K562 (cell line): Measurements from ENCODE around the gene DPEP3. TPM values are rescaled to one million over a fixed set of nuclear protein-coding genes. Genes with fewer than 3 reads are reported as not detected.

Source experiments
- ATAC-seq: fragments of 200-7000 bp; cut with Tn5 transposase; 3 replicates; pipeline ENCODE4 v1.9.1; 2020; ENCODE audit warnings: moderate library complexity
- BruUV-seq: library from RNA; stranded (reverse); fragments of 400-500 nt; replicated peaks from 2 replicates; lab custom pipeline; 2021; lab: Mats Ljungman, UMichigan
- CTCF ChIA-PET: fragments of 300-600 bp; formaldehyde crosslinking; extraction: SDS; loops from one replicate; lab custom pipeline; 2021; ENCODE audit warnings: low intra/inter-chr PET ratio; lab: Yijun Ruan, JAX
- POLR2A ChIA-PET: fragments of 300-600, 350-650 bp; sonication (Branson Sonifier 250); formaldehyde crosslinking; extraction: SDS; loops from one replicate; lab custom pipeline; 2021; ENCODE audit warnings: antibody characterized with exemption, inconsistent platforms; lab: Yijun Ruan, JAX
- DNase-seq, 4 experiments: peaks; one replicate each; pipeline versions ENCODE4 v3.0.0 to v3.0.0-alpha.2; 2011 to 2018; ENCODE audit warnings: low spot score in 3 of 4, mixed read lengths in 3 of 4; ENCODE audit errors: extremely low read depth in 1 of 4
- FAIRE-seq: peaks from 2 replicates; lab custom pipeline; 2011; peaks lifted over from hg19 to GRCh38; lab: Jason Lieb, UNC
- H2AFZ ChIP-seq: 2 replicates; pipeline ENCODE4 v1.6.0; 2011; ENCODE audit warnings: low read depth, low read length, control low read depth, inconsistent platforms
- H3K27ac ChIP-seq: fragments of 200-600 bp; 3 replicates; pipeline ENCODE4 v1.8.0; 2011; ENCODE audit warnings: low read depth, mild to moderate bottlenecking, control low read depth, inconsistent platforms, low read length, moderate library complexity, mixed read lengths; ENCODE audit errors: extremely low read depth
- H3K27me3 ChIP-seq, 2 experiments: fragments of 300-600 bp in 1 of 2; 2 replicates in 1 of 2; 3 replicates in 1 of 2; pipeline versions ENCODE4 v1.6.0 to v1.8.0; 2011; ENCODE audit warnings: inconsistent platforms in 2 of 2, low read length in 2 of 2, mild to moderate bottlenecking in 1 of 2, mixed read lengths in 1 of 2, moderate library complexity in 1 of 2; ENCODE audit not compliant: control insufficient read depth in 2 of 2, insufficient read depth in 2 of 2
- H3K36me3 ChIP-seq: fragments of 300-600 bp; 3 replicates; pipeline ENCODE4 v1.8.0; 2011; ENCODE audit warnings: mild to moderate bottlenecking, low read length, inconsistent platforms; ENCODE audit not compliant: control insufficient read depth, insufficient read depth
- H3K4me1 ChIP-seq, 2 experiments: fragments of 200-600 bp in 1 of 2; replicated peaks in 1 of 2; 2 replicates in 1 of 2; 3 replicates in 1 of 2; pipeline versions ENCODE4 v1.5.1 to v1.8.0; 2011; ENCODE audit warnings: inconsistent platforms in 2 of 2, low read length in 2 of 2, mild to moderate bottlenecking in 1 of 2, mixed read lengths in 1 of 2, moderate library complexity in 1 of 2; ENCODE audit not compliant: control insufficient read depth in 2 of 2, insufficient read depth in 2 of 2
- H3K4me2 ChIP-seq: 2 replicates; pipeline ENCODE4 v1.6.1; 2011; ENCODE audit warnings: low read length, control low read depth, inconsistent platforms, mixed read lengths; ENCODE audit not compliant: insufficient read depth
- H3K4me3 ChIP-seq: fragments of 200-600 bp; sonication (generic), shearing (Covaris generic); 2 replicates; pipeline ENCODE4 v1.5.1; 2016; ENCODE audit warnings: control low read depth, inconsistent platforms
- H3K79me2 ChIP-seq: fragments of 200-600 bp; 3 replicates; pipeline ENCODE4 v1.8.0; 2011; ENCODE audit warnings: low read length, inconsistent platforms; ENCODE audit not compliant: control insufficient read depth, insufficient read depth
- H3K9ac ChIP-seq, 2 experiments: 2 replicates each; pipeline versions ENCODE4 v1.6.0 to v1.6.1; 2011; ENCODE audit warnings: low read depth in 2 of 2, low read length in 2 of 2, control low read depth in 1 of 2, inconsistent platforms in 1 of 2, mild to moderate bottlenecking in 1 of 2, mixed read lengths in 1 of 2; ENCODE audit not compliant: insufficient read depth in 1 of 2
- H3K9me1 ChIP-seq: one replicate; pipeline ENCODE4 v1.6.0; 2011; ENCODE audit warnings: inconsistent platforms, mild to moderate bottlenecking, low read length, moderate library complexity; ENCODE audit not compliant: control insufficient read depth, insufficient read depth
- H3K9me3 ChIP-seq: replicated peaks from 2 replicates; pipeline ENCODE4 v1.5.1; 2011; ENCODE audit warnings: low read depth, low read length, inconsistent platforms; ENCODE audit not compliant: control insufficient read depth, insufficient read depth
- H4K20me1 ChIP-seq: replicated peaks from 2 replicates; pipeline ENCODE4 v1.6.1; 2011; ENCODE audit warnings: low read length, inconsistent platforms, mixed read lengths; ENCODE audit not compliant: control insufficient read depth, insufficient read depth
- CHCHD3 ChIP-seq: fragments of 250-450 bp; sonication (Bioruptor Pico); IDR thresholded peaks from 2 replicates; pipeline ENCODE4 v2.1.2; 2022; ENCODE audit warnings: mild to moderate bottlenecking
- MTA2 ChIP-seq: fragments of 450-650 bp; IDR thresholded peaks from 2 replicates; pipeline ENCODE4 v1.6.1; 2016; ENCODE audit warnings: low read depth
- NFATC3 ChIP-seq: fragments of 450-650 bp; IDR thresholded peaks from 2 replicates; pipeline ENCODE4 v1.6.1; 2017; ENCODE audit warnings: mild to moderate bottlenecking
- UBTF ChIP-seq, 2 experiments: IDR thresholded peaks; 2 replicates each; pipeline ENCODE4 v1.6.1; 2012; ENCODE audit warnings: improper control_type of control experiment in 2 of 2, low read depth in 2 of 2, low read length in 2 of 2, borderline replicate concordance in 1 of 2
- ZNF407 ChIP-seq: fragments of 450-650 bp; IDR thresholded peaks from 2 replicates; pipeline ENCODE4 v1.6.1; 2016; ENCODE audit warnings: low read depth
- WGBS: fragments of 100-300 bp; shearing (Covaris generic); methylation state at CpG from one replicate; pipeline ENCODE4 v1.1.6; 2016; ENCODE audit warnings: low coverage, mixed read lengths; ENCODE audit not compliant: insufficient coverage; ENCODE audit errors: missing lambda C conversion rate; 5-methylcytosine and 5-hydroxymethylcytosine counted together
- in situ Hi-C: fragments of 300-500 bp; cut with MboI; formaldehyde crosslinking; loops from 4 replicates; pipeline ENCODE4 v1.15.0; 2018; ENCODE audit warnings: inconsistent platforms, mixed read lengths
- intact Hi-C: fragments of 100-400 bp; cut with micrococcal nuclease; formaldehyde crosslinking; loops from 2 replicates; pipeline ENCODE4 v1.14.2; 2022
- polyA plus RNA-seq, 8 experiments: library from polyadenylated mRNA; depleted of rRNA in 4 of 8; stranded (reverse) in 5 of 8; unstranded in 3 of 8; fragments of >200 nt; fragmentation: Nextera tagmentation in 2 of 8; fragmentation: Illumina TruSeq in 1 of 8; extraction: Ambion mirVana in 2 of 8; extraction: Trizol in 1 of 8; gene quantifications; 2 replicates each; pipeline versions ENCODE4 v1.2.1 to v1.2.3, GENCODE V29; 2011 to 2014; ENCODE audit warnings: inconsistent platforms in 1 of 8, missing spikeins in 1 of 8
- total RNA-seq, 7 experiments: library from RNA; depleted of rRNA in 6 of 7; stranded (reverse); fragments of >200 nt in 6 of 7; fragmentation: Illumina TruSeq in 2 of 7; extraction: Trizol in 2 of 7; gene quantifications; 2 replicates each; pipeline versions ENCODE4 v1.2.1 to v1.2.3, GENCODE V29; 2011 to 2021; ENCODE audit warnings: low replicate concordance in 1 of 7

Gene DPEP3
- total and polyA plus RNA-seq, 9 of the 15 experiments (the other 6 are each of a cell fraction or from before 2014, with no cell fraction given): not detected

GRCh38 chr16:67966549-67967182 is 13.6 kb downstream of the DPEP3 start (continued):
- TF ChIP-seq UBTF (IDR thresholded peaks at IDR 0.05; ENCODE audit: borderline replicate concordance in 1 of 2, low read depth in 2 of 2, low read length in 2 of 2) (no peak), CHCHD3 (CRISPR knock-in tag) (0 out of 2 replicates have a peak, but pooled peaks have one; percentile 6), NFATC3 (no peak)

- Histone ChIP-seq H3K27ac (0 out of 3 replicates have a peak overlapping the region, but pooled peaks have one; percentile 3), H3K79me2 (peaks cover 28% of the 10 kb centered on the region), H3K4me1 (peaks cover 23 to 56% of the 10 kb centered on the region in 2 experiments; a peak in 4 of 5 replicates), H3K4me2 (no peak overlapping the region; the same call in 1 of the 2 replicates), H3K4me3 (no peak overlapping the region), H4K20me1 (peaks cover 23% of the 10 kb centered on the region), H2AFZ (no peak overlapping the region), H3K36me3 (peaks cover 44% of the 10 kb centered on the region; the same call in 2 of the 3 replicates), H3K27me3 (no peaks in the 10 kb centered on the region), H3K9me3 (no peaks in the 10 kb centered on the region), H3K9me1 (peaks cover 8% of the 10 kb centered on the region), H3K9ac (peak overlapping the region in 1 of 2 experiments; percentile 94; a peak in 2 of 4 replicates)
- POLR2A ChIA-PET: interaction anchor here (1.1 to 1.8 kb wide), 4 partner anchors 17 to 120 kb away, joined by 3 to 9 read pairs (median 4); partner anchors contain the start of genes LCAT and NUTF2
- CTCF ChIA-PET: no interaction called here
- FAIRE-seq: no peak
- WGBS: 87% methylated on average over 11 of the region's 11 CpGs
- in situ Hi-C loops (no loop called here), intact Hi-C loops (no loop called here)
- ATAC-seq: no peak
- no TSS peak for BruUV-seq
- DNase-seq: no peak
- no peak for TF ChIP-seq ZNF407
- TF ChIP-seq MTA2: no peak
These were observed 14.4 kb downstream of the DPEP3 start for GRCh38 chr16:67965668-67966548.
